Measurements from ENCODE around the gene IDI1. TPM values are rescaled to one million over a fixed set of nuclear protein-coding genes. Genes with fewer than 3 reads are reported as not detected.
A peak's percentile ranks its signal among the peaks of the same experiment; 100 is the strongest.
"Not testable (repeated sequence)": the region's sequence is repeated elsewhere in the genome, so short reads cannot be mapped to it uniquely, and the experiment has no call there.

IDI1 gene
- total RNA-seq, 1 donor = 180 TPM

DNA sequence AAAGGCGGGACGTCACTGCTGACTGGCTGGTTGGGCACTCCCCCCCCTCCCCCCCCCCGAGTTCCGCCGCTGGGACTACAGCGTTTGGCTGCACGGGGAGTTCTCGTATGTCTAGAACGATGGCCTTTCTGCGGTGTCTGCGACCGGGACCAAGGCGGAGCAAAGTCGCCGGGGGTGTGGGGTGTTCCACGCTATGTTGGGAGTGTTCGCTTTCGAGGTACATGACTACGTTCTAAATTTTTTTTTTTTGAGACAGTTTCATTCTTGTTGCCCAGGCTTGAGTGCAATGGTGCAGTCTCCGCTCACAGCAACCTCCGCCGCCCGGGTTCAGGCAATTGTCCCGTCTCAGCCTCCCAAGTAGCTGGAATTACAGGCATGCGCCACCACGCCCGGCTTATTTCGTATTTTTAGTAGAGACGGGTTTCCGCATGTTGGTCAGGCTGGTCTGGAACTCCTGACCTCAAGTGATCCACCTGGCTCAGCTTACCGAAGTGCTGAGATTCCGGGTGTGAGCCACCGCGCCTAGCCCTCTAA is 573 bp upstream of the IDI1 start:
- H3K27me3 ChIP-seq (ENCODE audit: insufficient read depth, low read length) = no peaks in the 10 kb centered on the region
- H3K4me1 ChIP-seq (ENCODE audit: insufficient read depth, low read length) = peaks cover 60% of the 10 kb centered on the region
- H3K4me3 ChIP-seq (ENCODE audit: low read length) = peak overlapping the region; percentile 76
- no peaks in the 10 kb centered on the region for H3K9me3 ChIP-seq (ENCODE audit: low read depth, low read length)

DNA sequence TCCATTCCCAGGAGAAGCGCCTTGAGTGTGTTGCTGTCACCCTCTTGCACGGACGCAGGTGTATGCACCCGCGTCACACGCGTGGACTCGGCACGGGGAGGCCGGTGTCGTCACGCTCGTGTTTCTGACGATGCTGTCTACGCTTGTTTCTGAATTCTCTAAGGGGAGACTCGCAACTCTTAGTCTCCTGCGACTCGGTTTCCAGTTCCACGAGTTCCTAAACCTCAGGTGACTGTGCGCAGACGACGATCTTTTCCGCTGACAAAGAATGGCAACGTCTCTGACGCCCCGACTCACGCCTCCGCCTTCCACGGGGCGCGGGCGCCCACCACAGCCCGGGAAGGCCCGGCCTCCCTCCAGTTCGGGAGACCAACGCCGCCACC is 579 bp downstream of the IDI1 start:
- Histone ChIP-seq H3K27me3 (ENCODE audit: insufficient read depth, low read length) (no peaks in the 10 kb centered on the region), H3K4me1 (ENCODE audit: insufficient read depth, low read length) (peaks cover 64% of the 10 kb centered on the region), H3K4me3 (ENCODE audit: low read length) (peak overlapping the region; percentile 76), H3K9me3 (ENCODE audit: low read depth, low read length) (no peaks in the 10 kb centered on the region)

DNA sequence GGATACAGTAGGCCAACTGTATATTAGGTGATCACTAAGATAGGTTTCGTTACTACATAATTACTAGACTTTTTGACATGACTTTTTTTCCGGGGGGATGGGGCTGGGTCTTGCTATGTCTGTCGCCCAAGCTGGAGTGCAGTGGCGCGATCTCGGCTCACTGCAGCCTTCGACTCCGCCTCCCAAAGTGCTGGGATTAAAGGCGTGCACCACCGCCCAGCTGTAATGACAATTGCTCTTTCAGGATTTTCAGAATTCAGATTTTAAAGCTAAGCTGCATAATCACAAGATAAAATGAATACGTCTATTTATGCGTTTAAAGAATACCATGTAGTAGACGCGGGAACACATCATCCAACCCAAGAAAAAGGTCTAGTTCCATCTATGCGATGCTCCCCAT is 982 bp downstream of the IDI1 start:
- peaks cover 65% of the 10 kb centered on the region for H3K4me1 ChIP-seq (ENCODE audit: insufficient read depth, low read length)

GRCh38 chr10:1045415-1045814 is 3.5 kb downstream of the IDI1 start:
- Histone ChIP-seq H3K27me3 (ENCODE audit: insufficient read depth, low read length) (no peaks in the 10 kb centered on the region), H3K4me3 (ENCODE audit: low read length) (no peak overlapping the region), H3K9me3 (ENCODE audit: low read depth, low read length) (no peaks in the 10 kb centered on the region), H3K4me1 (ENCODE audit: insufficient read depth, low read length) (peaks cover 53% of the 10 kb centered on the region)

More for the DNA sequence above, 982 bp downstream of the IDI1 start:
- peak overlapping the region; percentile 76 for H3K4me3 ChIP-seq (ENCODE audit: low read length)
- H3K27me3 ChIP-seq (ENCODE audit: insufficient read depth, low read length) = no peaks in the 10 kb centered on the region
- no peaks in the 10 kb centered on the region for H3K9me3 ChIP-seq (ENCODE audit: low read depth, low read length)

DNA sequence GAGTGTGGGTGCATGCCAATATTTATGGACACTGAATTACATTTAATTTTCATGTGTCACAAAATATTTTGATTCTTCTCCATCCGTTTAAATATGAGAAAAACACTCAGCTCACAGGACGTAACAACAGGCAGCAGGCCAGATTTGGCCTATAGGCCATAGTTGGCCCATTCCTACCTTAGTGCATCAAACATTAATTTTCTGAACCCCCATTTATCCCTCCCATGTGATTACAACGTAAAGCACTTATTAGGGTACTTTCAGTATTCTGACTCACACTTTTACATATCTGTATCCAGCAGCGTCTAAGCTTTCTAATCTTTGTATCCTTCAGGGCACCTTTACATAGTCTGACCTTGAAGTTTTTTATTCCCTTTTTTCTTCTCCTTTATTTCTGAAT is 4.0 kb downstream of the IDI1 start:
- no peak overlapping the region for H3K4me3 ChIP-seq (ENCODE audit: low read length)

GRCh38 chr10:1044146-1044545 is 4.8 kb downstream of the IDI1 start:
- Histone ChIP-seq H3K4me1 (ENCODE audit: insufficient read depth, low read length) (peaks cover 45% of the 10 kb centered on the region), H3K9me3 (ENCODE audit: low read depth, low read length) (no peaks in the 10 kb centered on the region), H3K27me3 (ENCODE audit: insufficient read depth, low read length) (no peaks in the 10 kb centered on the region), H3K4me3 (ENCODE audit: low read length) (peak overlapping the region; percentile 30)

More for the DNA sequence above, 4.0 kb downstream of the IDI1 start:
- Histone ChIP-seq H3K9me3 (ENCODE audit: low read depth, low read length) (no peaks in the 10 kb centered on the region), H3K27me3 (ENCODE audit: insufficient read depth, low read length) (no peaks in the 10 kb centered on the region), H3K4me1 (ENCODE audit: insufficient read depth, low read length) (peaks cover 48% of the 10 kb centered on the region)

DNA sequence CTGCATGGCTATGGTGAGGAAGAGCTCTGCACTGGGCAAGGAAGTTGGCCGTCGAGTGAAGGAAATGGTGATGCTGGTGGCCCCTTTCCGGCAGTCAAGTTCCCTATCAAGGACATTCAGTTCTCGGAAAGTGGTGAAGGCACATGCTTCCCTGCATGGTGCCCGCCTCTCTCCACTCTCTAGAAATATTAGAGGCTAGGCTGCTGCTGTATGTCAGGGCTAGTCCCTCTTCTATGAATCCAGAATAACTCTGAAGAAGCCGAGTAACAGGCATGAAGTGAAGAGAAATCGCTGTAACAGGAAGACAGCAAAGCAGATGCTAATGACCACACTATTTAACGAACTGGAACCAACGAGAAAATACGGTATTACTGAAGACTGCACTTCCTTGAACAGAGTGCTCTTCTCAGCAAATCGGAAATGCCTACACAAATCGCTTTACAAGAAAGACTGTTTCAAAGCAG is 5.4 kb downstream of the IDI1 start:
- no peaks in the 10 kb centered on the region for H3K9me3 ChIP-seq (ENCODE audit: low read depth, low read length)
- peak overlapping the region; percentile 30 for H3K4me3 ChIP-seq (ENCODE audit: low read length)
- H3K27me3 ChIP-seq (ENCODE audit: insufficient read depth, low read length) = no peaks in the 10 kb centered on the region
- peaks cover 45% of the 10 kb centered on the region for H3K4me1 ChIP-seq (ENCODE audit: insufficient read depth, low read length)

GRCh38 chr10:1041514-1041913 is 7.4 kb downstream of the IDI1 start:
- peaks cover 35% of the 10 kb centered on the region for H3K4me1 ChIP-seq (ENCODE audit: insufficient read depth, low read length)
- no peaks in the 10 kb centered on the region for H3K27me3 ChIP-seq (ENCODE audit: insufficient read depth, low read length)
- no peaks in the 10 kb centered on the region for H3K9me3 ChIP-seq (ENCODE audit: low read depth, low read length)
- no peak overlapping the region for H3K4me3 ChIP-seq (ENCODE audit: low read length)

- no peak overlapping the region for H3K4me3 ChIP-seq (ENCODE audit: low read length)
- H3K27me3 ChIP-seq (ENCODE audit: insufficient read depth, low read length) = no peaks in the 10 kb centered on the region
- H3K9me3 ChIP-seq (ENCODE audit: low read depth, low read length) = no peaks in the 10 kb centered on the region
Measured at GRCh38 chr10:1040133-1040532, 8.8 kb downstream of the IDI1 start.

DNA sequence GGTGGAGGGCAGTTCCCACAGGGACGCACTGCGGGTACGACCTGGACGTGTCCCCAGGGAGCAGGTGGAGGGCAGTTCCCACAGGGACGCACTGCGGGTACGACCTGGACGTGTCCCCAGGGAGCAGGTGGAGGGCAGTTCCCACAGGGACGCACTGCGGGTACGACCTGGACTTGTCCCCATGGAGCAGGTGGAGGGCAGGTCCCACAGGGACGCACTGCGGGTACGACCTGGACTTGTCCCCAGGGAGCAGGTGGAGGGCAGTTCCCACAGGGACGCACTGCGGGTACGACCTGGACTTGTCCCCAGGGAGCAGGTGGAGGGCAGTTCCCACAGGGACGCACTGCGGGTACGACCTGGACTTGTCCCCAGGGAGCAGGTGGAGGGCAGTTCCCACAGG is 10.2 kb downstream of the IDI1 start:
- not testable (repeated sequence) for H3K9me3 ChIP-seq (ENCODE audit: low read depth, low read length); H3K4me3 ChIP-seq (ENCODE audit: low read length); H3K4me1 ChIP-seq (ENCODE audit: insufficient read depth, low read length); H3K27me3 ChIP-seq (ENCODE audit: insufficient read depth, low read length)

More at GRCh38 chr10:1040133-1040532, 8.8 kb downstream of the IDI1 start:
- peaks cover 23% of the 10 kb centered on the region for H3K4me1 ChIP-seq (ENCODE audit: insufficient read depth, low read length)

DNA sequence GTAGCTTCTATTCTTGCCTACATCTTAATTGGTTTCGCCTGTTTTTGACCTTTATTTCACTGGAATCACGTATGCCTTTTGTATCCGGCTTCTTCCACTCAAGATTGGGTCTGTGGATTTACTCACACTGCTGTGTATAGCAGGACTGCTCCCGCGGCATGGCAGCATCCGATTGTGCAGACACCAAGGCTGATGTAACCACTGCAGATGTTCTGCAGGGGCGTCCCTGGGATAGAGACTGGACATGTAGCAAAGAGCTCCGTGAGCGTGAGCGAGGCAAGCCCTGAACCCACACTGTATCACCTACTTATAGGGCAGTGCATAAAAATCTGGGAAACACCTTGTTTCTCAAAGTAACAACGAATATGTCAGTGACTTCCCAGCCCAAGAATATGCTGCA is 11.8 kb downstream of the IDI1 start:
- H3K9me3 ChIP-seq (ENCODE audit: low read depth, low read length) = no peaks in the 10 kb centered on the region
- H3K4me3 ChIP-seq (ENCODE audit: low read length) = no peak overlapping the region
- no peaks in the 10 kb centered on the region for H3K4me1 ChIP-seq (ENCODE audit: insufficient read depth, low read length)
- no peaks in the 10 kb centered on the region for H3K27me3 ChIP-seq (ENCODE audit: insufficient read depth, low read length)

DNA sequence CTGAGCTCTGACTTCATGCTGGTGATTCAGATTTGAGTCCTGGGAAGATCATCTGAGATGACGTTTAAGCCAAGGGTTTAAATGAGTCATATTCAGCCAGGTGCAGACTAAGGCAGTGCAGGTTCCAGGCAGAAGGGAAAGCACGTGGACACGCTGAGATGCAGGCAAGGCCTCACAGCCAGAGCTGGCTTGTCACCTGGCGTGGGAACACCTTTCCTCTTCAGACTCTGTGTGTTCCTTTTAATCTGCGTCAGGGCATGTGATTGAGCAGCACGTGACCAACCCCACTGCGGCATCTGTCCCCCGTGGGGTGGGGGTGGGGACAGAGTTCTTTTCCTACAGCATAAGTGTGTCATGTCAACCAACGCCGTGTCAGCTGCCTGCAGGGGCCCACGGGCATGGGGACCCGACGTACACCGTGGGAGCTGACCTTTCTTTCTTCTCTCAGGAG is 12.6 kb downstream of the IDI1 start:
- no peaks in the 10 kb centered on the region for H3K27me3 ChIP-seq (ENCODE audit: insufficient read depth, low read length)
- H3K4me1 ChIP-seq (ENCODE audit: insufficient read depth, low read length) = no peaks in the 10 kb centered on the region
- H3K9me3 ChIP-seq (ENCODE audit: low read depth, low read length) = no peaks in the 10 kb centered on the region
- H3K4me3 ChIP-seq (ENCODE audit: low read length) = no peak overlapping the region

GRCh38 chr10:1035201-1035600 is 13.7 kb downstream of the IDI1 start:
- no peaks in the 10 kb centered on the region for H3K9me3 ChIP-seq (ENCODE audit: low read depth, low read length)
- no peaks in the 10 kb centered on the region for H3K27me3 ChIP-seq (ENCODE audit: insufficient read depth, low read length)
- H3K4me1 ChIP-seq (ENCODE audit: insufficient read depth, low read length) = no peaks in the 10 kb centered on the region
- no peak overlapping the region for H3K4me3 ChIP-seq (ENCODE audit: low read length)

DNA sequence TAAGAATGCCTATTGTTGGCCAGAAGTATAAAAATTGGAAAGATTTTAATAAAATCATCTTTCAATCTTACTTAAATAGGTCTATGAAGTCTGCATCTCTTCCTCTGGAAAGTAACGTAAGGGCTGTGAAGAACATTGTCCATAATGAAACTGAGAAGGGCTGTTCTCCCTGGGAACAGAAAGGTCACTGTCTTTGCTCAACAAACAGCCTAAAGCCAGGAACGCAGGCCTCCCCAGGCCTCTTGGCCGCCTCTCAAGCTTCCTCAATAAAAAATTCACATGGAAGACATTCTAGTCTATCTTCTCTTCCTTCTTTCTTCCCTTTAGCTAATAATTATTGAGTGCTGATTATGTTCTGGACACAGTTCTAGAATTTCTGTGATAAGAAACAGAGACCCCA is 14.2 kb downstream of the IDI1 start:
- Histone ChIP-seq H3K4me1 (ENCODE audit: insufficient read depth, low read length) (no peaks in the 10 kb centered on the region), H3K4me3 (ENCODE audit: low read length) (no peak overlapping the region), H3K9me3 (ENCODE audit: low read depth, low read length) (no peaks in the 10 kb centered on the region), H3K27me3 (ENCODE audit: insufficient read depth, low read length) (no peaks in the 10 kb centered on the region)

DNA sequence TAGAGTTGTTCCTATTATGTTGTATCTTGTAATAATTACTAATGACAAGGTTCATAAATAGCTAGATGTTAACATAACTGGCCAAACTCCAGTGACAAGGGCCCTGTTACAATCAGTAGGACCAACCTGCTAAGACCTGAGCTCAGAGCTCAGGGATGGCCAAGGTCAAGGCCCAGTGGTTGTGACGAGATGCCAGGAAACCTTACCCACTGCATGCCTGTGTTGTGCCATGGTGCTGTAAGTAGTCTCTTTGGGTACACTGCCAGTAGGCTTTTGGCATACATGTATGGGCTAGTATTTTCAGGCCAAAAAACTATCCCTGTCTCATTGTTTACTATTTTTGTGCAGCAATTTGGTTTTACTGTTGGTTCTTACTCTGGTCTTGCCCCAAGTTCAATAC is 15.3 kb downstream of the IDI1 start:
- H3K9me3 ChIP-seq (ENCODE audit: low read depth, low read length) = no peaks in the 10 kb centered on the region
- H3K4me3 ChIP-seq (ENCODE audit: low read length) = no peak overlapping the region
- H3K4me1 ChIP-seq (ENCODE audit: insufficient read depth, low read length) = no peaks in the 10 kb centered on the region
- H3K27me3 ChIP-seq (ENCODE audit: insufficient read depth, low read length) = no peaks in the 10 kb centered on the region

DNA sequence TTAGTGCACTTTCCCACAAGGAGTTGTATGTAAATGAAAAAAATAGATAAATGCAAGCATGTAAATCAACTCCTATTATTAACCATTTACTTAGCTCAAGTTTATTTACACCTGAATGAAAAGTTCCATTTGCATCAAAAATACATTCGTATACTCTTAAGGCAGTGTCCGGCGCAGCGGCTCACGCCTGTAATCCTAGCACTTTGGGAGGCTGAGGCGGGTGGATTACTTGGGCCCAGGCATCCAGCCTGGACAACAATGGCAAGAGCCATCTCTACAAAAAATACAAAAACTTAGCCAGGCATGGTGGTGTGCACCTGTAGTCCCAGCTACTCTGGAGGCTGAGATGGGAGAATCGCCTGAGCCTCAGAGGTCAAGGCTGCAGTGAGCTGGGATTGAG is 19.1 kb downstream of the IDI1 start:
- no peaks in the 10 kb centered on the region for H3K27me3 ChIP-seq (ENCODE audit: insufficient read depth, low read length)
- no peaks in the 10 kb centered on the region for H3K4me1 ChIP-seq (ENCODE audit: insufficient read depth, low read length)
- H3K9me3 ChIP-seq (ENCODE audit: low read depth, low read length) = no peaks in the 10 kb centered on the region
- no peak overlapping the region for H3K4me3 ChIP-seq (ENCODE audit: low read length)

All from mononuclear cell (primary cell).